HG03457 (cell line): ENCODE data around the gene GFER.

ENCODE experiments used
- ATAC-seq: cut with Tn5 transposase; IDR thresholded peaks from one replicate; pipeline ENCODE4 v1.9.1; 2021; ENCODE audit warnings: moderate number of reproducible peaks; ENCODE audit not compliant: unreplicated experiment

GFER gene

DNA sequence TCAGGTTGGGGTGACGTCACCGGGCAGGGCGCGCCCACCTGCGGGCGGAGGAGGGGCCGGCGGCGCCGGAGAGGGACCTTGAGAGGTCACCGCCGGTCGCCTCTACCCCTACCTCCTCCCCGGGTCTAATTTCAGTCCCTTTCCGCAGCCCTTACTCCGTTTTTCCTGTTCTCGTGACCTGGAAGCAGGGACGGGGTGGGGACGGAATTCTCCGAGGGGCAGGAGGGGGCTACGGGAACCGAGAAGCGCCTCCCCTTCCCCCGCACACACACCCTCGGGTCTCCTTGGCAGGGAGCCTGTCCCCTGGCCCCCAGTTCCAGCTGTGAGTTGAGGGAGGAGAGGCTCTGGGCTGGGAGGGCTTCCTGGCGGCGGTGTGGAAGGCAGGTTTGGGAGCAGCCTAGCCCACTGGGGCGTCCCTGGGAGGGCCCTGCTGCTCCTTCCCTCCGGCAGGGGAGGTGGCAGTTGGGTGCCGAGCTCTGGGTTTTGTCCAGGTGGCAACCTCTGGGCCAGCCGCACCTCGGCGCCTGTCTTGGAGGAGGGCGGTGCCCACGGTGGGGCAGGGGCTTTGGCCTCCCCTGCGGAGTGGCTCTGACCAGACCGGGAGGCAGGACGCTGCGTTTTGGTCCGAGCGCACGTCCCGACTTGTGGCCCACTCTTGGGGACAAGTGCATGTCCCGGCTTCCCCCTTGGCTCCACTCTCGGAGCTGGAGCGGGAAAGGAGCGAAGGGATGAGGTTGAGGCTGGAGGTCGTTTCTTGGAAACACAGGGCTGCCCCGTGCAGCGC, 6.5 kb downstream of the GFER start:
- no peak for ATAC-seq

- no peak for ATAC-seq
Observed at GRCh38 chr16:1991135-1991551, 7.2 kb downstream of the GFER start.

- ATAC-seq: no peak
Observed at GRCh38 chr16:1991588-1991947, 7.6 kb downstream of the GFER start.

DNA sequence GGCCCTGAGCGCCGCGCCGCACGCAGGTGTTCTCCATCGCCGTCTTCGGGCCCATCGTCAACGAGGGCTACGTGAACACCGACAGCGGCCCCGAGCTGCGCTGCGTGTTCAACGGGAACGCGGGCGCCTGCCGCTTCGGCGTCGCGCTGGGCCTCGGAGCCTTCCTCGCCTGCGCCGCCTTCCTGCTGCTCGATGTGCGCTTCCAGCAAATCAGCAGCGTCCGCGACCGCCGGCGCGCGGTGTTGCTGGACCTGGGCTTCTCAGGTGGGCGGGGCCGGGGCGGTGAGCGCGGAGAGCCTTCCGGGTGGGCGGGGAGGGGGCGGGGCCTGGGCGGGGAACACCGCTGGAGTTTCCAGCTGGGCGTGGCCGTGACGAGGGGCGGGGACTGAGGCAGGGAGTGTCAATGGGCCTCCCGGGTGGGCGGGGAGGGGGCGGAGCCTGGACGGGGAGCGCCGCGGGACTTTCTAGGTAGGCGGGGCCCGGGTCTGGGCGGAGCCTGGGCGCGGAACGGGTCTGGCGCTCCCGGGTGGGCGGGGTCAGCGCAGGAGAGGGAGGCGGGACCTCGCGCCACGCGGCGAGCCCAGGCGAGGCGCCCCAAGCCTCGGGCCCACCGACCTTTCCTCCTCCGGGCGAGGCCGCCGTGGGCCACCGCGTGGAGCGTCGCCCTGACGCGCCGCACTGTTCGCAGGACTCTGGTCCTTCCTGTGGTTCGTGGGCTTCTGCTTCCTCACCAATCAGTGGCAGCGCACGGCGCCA, 8.1 kb downstream of the GFER start:
- ATAC-seq: peak; percentile 32

DNA sequence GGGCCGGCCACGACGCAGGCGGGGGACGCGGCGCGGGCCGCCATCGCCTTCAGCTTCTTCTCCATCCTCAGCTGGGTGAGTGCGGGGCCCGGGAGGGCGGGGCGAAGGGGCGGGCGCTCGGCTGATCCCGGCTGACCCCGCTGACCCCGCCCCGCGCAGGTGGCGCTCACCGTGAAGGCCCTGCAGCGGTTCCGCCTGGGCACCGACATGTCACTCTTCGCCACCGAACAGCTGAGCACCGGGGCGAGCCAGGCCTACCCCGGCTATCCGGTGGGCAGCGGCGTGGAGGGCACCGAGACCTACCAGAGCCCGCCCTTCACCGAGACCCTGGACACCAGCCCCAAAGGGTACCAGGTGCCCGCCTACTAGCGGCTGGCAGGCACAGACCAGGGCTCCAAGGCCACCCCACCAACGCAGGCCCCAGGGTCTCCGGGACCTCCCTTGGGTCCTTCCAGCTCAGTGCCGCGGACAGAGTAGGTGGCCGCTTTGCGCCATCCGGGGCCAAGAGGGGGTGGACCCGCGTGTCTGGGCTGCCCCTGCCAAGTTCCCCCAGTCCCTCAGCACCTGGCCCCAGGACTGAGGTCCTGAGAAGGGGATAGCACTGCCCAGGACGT, 8.8 kb downstream of the GFER start:
- ATAC-seq: no peak

- no peak for ATAC-seq
Observed at GRCh38 chr16:1993731-1994131, 9.7 kb downstream of the GFER start.

DNA sequence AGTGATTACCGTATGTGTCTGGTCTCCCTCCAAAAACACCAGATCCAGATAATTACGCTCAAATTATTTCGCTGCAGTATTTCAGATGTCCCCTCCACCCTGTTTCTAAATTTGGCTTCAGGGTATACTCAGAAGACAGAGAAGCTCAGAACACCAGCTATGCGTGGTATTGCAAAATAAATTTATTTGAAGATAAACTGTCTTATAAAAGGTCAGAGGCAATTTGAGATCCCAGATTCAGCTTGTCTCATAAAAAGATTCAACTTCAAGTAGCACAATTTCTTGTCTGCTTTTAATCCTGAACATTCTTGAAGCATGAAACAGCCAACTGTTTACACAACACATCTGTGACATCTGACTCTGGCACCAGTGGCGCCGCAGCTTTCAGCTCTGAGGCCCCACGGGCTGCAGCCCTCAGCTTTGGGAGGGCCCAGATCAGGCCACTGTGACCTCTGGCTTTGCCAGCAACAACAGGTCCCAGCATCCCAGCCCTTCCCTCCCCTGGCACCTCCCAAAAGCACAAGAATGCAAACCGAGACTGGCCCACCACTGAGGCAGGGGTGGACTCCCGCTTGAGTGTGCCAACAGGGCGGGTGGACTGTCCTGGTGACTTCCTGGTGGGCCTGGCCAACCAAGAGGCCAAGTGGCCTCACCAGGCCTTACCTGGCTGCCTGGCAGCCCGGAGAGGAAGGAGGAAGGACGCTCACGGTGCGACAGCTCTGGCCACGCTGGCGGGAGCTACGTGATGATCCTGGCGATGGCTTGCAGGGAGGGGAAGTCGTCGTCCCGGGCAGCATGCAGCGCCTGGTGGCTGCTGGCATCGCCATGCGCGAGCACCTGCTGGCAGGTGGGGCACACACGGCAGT, 13.7 kb downstream of the GFER start:
- ATAC-seq: no peak

GRCh38 chr16:1998360-1998835, 14.4 kb downstream of the GFER start:
- no peak for ATAC-seq

- ATAC-seq: no peak
Observed at GRCh38 chr16:1998852-1999801, 15.1 kb downstream of the GFER start.

GRCh38 chr16:1999866-2000514, 16.0 kb downstream of the GFER start:
- no peak for ATAC-seq

DNA sequence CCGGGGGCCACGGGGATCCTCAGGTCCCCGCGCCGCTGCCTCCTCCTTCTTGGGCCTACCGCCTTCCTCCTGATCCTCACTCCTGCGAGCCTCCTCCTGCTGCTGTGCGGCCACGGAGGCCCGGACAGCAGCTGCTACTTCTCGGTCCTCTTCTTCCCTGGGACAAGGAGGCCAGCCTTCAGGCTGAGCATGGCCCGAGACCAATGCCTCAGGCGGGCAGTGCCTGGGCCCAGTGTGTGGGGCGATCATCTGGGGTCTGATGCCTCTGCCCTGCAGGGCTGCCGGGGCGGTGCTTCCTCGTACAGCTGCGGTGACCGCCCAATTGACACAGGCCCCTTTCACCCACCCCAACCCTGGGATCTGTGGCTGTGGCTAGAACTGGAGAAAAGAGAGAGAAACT, 17.0 kb downstream of the GFER start:
- ATAC-seq: no peak

DNA sequence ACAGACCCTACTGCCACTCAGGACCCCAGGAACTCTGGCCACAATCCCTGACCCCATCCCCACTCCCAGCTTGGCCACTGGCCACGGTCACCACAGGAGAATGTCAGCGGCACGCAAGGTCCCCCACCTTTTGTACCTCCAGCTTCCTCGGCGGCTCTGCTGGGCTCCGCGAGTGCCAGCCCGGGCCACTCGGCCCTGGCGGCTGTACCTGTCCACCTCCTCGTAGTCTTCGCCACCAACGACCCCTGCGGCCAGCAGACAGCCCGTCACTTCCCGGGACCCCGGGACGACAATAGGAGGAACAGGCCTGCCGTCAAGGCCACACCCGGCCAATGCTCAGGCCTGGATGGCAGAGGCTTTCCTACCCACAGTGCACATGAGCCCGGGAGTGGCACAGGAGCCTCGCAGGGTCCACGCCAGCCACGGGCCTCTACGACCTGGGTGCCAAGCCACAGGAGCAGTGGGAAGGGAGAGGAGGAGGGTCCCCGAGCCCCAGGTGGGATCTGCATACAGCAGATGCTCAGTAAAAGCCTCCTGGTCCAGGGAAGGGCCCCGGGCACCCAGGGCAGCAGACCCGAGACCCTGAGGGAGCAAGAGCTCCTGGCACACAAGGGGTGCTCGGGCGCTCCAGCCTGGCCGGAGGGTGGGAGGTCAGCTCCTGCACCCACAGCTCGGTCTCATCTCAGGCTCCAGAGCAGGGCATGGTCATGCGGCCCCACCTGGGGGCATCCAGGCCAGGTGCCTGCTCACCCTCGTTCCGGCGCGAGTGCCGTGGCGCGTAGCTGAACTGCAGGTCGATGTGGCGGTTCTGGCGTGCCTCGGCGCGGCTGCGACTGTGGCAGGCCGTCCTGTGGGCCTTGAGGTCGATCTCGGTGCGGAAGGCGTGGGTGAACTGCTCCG, 17.7 kb downstream of the GFER start:
- no peak for ATAC-seq

GRCh38 chr16:2002406-2003230, 18.6 kb downstream of the GFER start:
- ATAC-seq: no peak

DNA sequence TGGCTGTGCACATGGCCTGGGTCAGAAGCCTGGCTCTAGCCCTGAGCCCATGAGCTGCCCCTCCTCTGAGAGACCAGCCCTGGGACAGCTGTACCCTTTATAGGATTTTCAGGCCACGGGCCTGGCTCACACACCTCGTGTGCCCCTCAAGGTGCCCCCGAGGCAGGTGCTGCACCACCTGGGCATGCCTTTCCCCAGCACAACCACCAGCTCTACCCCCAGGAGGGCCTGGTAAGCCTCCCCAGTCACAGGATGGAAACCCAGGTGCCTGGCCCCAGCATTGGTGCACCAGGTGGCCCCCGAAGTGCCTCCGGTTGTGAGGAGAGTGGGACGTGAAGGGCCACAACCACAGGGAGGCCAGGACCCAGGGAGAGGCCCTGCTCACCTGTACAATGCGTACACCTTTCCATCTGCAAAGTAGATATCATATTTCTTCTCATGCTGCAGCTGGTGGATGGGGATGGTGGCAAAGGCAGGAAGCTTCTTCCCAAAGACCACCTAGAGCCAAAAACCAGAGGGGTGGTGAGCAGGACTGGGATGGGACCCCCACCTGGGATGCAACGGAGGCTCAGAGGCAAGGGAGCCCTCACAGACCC, 19.3 kb downstream of the GFER start:
- ATAC-seq: no peak

- ATAC-seq: no peak
Observed at GRCh38 chr16:2003827-2004641, 20.0 kb downstream of the GFER start.
